NCI-H446 treated with DMSO at 0.1 percent for 48 hours (cell line): Measurements from ENCODE around the gene TTN.
"Not testable (repeated sequence)": the region's sequence is repeated elsewhere in the genome, so short reads cannot be mapped to it uniquely, and the experiment has no call there.

Experiments used
- DNase-seq: peaks from one replicate; lab custom pipeline; 2025; lab: John Stamatoyannopoulos, UW

The TTN gene

DNA sequence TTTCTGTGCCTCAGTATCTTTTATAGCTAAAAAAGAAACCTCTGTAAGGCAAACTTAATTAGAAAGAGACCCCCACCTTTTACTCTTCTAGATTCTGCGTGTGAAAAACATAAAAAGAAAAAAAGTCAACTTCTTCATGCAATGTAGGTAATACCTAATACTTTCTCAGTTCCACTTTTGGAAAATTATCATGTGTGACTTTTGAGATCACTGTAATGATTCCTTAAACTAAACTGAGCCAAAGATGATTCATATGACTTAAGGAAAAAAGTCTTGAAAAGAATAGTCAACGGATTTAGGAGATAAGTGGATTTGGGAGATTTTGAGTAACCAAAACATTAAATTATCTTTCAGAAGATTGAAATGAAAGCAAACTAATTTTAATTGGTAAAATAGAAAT, 278.0 kb downstream of the TTN start:
- no peak for DNase-seq

- DNase-seq: no peak
Measured at GRCh38 chr2:178528647-178529046, 278.6 kb downstream of the TTN start.

DNA sequence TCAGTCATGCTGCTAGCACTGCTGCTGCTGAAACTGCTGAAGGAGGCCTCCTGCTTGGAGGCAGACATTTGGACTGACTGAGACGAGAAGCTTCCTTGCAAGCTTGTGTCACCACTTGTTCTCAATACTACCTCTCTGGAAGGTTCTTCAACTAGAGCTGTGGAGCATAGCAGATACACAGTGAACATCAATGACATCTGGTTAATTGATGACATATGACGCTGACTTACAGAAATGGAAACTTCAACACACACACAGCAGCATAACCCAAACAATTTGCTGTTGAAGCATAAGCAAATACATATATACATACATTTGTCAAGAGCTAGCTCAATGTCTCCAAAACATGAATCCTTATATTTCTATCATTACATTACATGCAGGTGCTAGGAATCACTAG, 279.6 kb downstream of the TTN start:
- no peak for DNase-seq

DNA sequence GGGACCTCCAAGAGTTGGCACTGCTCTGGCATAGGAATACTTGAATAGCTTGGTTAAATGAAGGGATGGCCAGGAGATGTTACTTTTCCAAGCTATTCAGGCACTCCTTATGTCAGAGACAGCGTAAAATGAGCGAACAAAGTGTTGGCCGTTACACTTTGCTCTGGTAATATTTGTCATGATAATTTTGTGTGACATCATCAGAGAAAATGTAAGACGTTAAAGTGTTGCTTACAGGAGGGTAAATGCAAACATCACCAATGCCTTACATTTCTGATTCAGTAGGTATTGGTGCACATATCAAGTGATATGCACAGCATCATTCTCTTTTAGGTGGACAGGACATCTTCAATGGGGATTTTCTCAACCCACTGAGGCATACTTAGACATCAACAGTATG, 281.0 kb downstream of the TTN start:
- no peak for DNase-seq

- not testable (repeated sequence) for DNase-seq
Measured at GRCh38 chr2:178525460-178525859, 281.8 kb downstream of the TTN start.

- DNase-seq: not testable (repeated sequence)
Measured at GRCh38 chr2:178525010-178525409, 282.2 kb downstream of the TTN start.

- no peak for DNase-seq
Measured at GRCh38 chr2:178523596-178524134, 283.6 kb downstream of the TTN start.

- peak; percentile 82 for DNase-seq
Measured at GRCh38 chr2:178522950-178523595, 284.1 kb downstream of the TTN start.

- no peak for DNase-seq
Measured at GRCh38 chr2:178521304-178522150, 285.7 kb downstream of the TTN start.

DNA sequence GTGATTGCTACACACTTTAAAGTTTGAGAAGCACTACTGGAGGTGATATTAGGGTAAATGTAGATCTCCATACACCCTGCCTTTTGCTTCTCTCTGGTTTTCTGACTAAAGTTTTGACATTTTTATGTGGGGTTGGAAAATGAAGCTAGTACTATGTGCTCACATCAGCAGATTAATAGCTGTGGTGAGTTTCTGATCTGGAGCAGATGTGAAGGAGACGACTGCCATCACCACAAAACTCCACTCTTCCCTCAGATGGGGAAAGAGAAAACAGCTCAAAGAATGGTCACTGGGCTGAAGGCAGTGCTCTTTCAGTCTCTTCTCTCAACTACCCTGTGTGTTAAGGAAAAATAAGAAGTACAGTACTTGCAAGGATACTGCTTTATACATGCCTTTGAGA, 289.7 kb downstream of the TTN start:
- no peak for DNase-seq

DNA sequence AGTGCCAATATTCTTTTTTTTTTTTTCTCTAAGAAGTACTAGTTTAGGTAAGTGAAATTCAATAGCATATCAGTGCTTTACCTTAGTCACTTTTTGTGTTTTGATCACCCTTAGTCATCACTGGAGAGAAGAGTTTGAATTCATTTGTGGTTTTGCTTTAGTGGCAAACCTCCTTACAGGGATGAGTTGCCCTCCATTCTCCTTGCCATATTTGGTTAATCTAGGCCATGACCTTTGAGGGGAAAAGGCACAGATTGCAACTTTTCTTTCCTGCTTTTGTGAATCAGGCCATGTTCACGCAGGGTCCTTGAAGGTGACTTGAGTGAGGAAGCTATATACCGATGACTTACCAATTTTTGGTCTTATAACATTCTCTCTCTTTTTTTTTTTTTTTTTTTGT, 292.6 kb downstream of the TTN start:
- no peak for DNase-seq

GRCh38 chr2:178513876-178514275, 293.3 kb downstream of the TTN start:
- no peak for DNase-seq

- no peak for DNase-seq
Measured at GRCh38 chr2:178512484-178512883, 294.7 kb downstream of the TTN start.

GRCh38 chr2:178510384-178510783, 296.8 kb downstream of the TTN start:
- DNase-seq: no peak

- no peak for DNase-seq
Measured at GRCh38 chr2:178508646-178509045, 298.6 kb downstream of the TTN start.

DNA sequence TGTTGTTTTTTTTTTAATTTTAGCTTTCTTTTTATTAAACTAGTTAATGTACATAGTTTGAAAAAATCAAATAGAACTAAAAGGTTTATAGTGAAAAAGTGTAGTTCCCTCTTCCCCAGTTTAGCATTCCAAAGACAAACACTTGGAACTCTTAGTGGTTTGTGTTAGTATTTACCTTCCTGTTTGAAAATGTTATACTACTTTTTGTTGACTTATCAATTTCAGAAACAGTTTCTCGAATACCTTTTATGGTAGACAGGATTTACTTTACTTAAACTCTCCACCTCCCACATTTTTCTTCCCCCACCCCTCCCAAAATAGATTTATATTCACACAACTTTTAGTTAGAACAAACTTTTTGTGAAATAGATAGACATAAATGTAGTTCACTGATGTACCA, 300.3 kb downstream of the TTN start:
- DNase-seq: no peak

DNA sequence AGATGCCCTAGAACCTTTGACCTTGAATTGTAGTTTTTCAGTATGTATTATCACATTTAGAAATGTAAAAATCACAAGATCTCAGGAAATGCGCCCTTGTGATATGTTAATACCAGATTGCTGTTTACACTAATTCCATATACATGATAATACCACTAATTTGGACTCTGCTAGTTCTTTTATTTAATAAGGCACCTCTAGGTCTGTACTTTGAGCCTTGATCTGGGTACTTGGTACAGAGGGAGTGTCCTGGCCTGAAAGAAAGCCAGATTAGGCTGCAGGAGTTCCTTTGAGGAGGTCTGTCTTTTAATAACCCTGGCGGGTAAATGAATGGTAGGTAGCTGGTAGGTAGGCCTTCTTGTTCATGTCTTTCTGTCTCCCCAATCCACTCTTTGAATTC, 300.7 kb downstream of the TTN start:
- DNase-seq: no peak

DNA sequence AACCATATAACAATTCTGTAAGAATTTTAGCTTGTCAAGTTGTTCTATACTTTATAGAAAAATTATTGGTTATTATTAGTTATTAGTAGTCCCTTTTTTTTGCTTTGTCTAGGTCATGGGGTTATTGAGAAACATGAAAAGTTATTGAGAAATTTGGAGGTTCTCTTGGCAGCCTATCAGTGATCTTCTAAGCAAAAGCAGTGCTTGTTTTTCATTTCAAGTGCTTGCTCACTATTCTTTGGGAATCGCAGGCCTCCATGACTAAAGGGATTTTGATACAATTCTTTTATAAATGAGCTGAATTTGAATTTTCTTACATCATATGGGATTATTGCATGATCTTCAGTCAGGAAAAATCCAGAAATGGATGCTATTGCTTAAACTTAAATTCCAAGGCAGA, 301.1 kb downstream of the TTN start:
- DNase-seq: no peak

DNA sequence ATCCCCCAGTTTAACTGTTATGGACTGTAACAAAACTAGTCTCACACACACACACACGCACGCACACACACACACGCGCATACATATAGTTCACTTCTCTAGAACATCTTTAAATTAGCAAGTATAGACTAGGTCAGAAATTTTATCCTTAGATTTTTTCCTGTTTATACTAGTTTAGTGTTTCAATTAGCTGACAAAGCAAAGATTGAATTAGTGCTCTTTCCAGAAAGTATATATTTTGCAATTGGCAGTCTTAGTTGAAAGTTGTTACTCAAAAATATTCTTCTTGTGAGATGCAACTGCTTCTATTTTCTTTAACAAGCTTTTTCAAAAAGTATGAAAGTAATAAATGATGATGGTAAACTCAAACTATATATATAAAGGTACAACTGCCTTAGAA, 304.5 kb downstream of the TTN start:
- DNase-seq: no peak

DNA sequence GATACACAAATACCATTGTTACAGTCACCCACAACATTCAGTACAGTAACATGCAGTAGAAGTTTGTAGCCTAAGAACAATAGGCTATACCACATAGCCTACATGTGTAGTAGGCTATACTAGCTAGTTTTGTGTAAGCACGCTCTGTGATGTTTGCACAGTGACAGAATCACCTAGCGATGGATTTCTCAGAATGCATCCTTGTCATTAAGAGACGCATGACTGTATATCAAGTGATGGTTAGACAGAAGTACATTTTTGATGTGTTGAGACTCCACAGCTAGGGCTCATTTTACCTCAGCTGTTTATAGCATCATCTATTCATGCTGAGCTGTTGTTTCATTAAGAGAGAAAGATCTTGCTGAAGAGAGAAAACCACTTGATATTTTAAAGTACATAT, 307.6 kb downstream of the TTN start:
- no peak for DNase-seq

- no peak for DNase-seq
Measured at GRCh38 chr2:178498137-178498536, 309.1 kb downstream of the TTN start.

DNA sequence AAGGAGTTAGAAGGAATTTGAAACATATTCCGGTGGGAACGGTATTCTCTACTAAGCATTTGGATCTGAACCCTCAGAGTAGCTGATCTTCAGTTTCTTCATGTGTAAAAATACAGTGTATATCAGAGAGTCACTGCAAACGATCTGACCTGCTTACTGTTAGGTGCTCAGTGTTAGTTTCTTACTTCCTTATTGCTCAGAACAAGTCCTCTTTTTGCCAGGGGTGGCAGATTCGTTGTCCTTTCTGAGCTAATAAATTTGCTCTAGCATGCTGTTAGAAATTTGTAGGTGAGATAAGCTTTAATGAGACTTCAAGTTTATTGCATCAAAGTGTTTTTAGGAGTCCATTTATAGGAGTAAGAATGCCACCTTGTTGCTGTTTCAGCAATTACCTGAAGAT, 311.2 kb downstream of the TTN start:
- DNase-seq: no peak

DNA sequence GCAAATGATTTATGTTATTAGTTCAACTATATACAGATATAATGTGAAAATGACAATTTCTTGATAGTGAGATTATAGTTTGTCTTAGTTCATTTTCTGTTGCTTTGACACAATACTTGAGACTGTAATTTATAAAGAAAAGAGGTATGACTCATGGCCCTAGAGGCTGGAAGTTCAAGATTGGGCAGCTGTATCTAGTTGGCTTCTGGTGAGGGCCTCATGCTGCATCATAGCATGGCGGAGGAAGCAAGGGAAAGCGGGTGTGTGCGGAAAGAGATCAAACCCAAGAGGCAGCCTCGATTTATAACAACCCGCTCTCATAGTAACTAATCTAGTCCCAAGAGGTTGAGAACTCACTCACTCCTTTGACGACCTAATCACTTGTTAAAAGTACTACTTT, 315.6 kb downstream of the TTN start:
- DNase-seq: no peak
